DMS 273 (cell line): ENCODE results near the gene ZNF222.

Source experiments
- DNase-seq: peaks from one replicate; lab custom pipeline; 2025; ENCODE audit not compliant: unreplicated experiment; lab: John Stamatoyannopoulos, UW

The ZNF222 gene

DNA sequence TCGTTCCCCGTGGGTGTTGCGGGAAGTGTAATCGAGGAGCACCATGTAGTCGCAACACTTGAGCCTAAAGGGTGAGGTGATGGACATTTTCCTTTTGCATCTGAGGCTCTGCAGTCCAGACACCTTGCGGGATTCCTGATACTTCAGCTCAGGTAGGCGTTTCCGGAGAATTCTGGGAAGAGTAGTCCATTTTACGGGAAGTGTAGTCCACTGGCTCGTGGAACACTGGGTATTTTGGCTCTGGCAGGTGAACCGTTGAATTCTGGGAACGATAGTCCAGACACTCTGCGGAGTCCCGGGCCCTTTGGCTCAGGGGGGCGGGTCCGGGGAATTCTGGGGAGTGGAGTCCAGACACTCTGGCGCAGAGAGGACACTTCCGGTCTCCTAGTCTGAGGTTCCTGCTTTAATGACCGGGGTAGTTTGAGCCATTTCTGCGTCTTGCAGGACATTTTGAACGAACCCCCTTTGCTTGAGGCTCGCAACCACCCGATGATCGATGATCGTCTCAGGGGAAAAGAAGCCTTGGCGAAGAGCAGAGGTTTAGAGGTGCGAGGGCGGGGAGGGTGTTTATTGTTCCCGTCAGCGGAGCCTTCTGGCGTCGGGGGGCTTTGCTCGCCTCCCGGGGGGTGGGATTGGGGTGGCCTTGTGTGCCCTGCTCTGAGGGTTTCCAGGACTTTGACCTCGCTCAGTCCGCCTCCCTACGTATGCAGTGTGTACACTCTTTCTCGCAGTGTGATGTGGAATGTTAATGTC lies 26.6 kb downstream of the ZNF222 start, which contains the start of gene ZNF223:
Gene ZNF223, plus strand, starts transcription at position 387 of the 753 bp plus-strand sequence. CDS start 3,141 bp downstream, outside the sequence.
- peak; percentile 96 for DNase-seq

DNA sequence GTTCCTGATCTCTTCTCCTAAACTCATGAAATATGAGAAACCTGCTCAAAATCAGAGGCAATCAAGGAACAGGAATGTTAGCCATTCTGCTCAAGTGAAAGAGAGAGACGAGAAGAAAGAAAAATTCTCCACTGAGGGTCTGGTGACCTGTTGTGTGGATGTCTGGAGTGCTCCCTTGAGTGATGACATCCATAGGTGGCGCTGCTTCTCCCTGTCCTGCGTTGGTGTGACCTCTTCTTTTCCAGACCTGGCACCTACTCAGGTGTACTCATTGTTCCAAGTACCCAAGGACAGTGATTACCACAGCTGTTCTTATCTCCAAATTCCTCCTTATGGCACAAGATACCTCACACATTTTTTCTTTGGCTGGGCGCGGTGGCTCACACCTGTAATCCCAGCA lies 30.7 kb downstream of the ZNF222 start:
- DNase-seq: no peak

DNA sequence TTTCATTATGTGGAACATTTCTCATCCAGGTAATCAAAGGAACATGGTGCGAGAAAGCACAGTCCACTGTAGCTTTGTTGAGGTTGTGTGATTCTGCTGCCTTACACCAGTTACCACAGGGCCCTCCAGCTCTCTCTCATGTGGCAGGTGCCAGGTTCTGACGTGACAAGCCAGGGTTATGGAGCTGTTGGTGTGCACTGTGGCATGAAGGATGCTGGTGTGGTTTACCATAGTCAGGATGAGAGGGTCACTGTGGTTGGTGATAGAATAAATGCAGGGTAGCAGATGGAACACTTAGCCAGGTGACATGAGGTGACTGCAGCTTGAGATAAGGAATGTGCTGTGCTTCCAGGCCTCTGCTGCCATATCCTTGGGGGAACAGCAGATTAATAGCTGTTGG lies 34.0 kb downstream of the ZNF222 start:
- DNase-seq: no peak

DNA sequence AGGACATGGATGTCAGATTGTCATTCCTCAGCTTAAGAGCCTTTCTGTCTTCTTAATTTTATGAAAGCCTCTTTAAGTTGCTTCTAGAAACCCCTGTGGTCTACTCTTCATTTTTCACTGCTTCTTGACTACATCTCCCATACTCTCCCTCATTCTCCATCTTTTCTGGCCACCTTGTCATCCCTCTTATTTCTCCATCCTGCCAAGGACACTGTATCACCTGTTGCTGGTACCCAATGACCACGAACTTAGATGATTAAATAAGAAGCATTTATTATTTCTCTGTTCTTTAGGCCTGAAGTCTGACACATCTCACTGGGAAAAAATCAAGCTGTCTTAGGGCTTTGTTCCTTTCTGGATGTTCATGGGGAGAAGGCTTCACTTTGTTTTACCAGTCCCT lies 35.9 kb downstream of the ZNF222 start:
- no peak for DNase-seq

DNA sequence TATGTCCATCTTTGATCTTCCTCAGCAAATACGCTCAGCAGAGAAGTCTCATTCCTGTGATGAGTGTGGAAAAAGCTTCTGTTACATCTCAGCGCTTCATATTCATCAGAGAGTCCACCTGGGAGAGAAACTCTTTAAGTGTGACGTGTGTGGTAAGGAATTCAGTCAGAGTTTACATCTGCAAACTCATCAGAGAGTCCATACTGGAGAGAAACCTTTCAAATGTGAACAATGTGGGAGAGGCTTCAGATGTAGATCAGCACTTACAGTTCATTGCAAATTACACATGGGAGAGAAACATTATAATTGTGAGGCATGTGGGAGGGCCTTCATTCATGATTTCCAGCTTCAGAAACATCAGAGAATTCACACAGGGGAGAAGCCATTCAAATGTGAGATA lies 41.1 kb downstream of the ZNF222 start:
- DNase-seq: no peak

DNA sequence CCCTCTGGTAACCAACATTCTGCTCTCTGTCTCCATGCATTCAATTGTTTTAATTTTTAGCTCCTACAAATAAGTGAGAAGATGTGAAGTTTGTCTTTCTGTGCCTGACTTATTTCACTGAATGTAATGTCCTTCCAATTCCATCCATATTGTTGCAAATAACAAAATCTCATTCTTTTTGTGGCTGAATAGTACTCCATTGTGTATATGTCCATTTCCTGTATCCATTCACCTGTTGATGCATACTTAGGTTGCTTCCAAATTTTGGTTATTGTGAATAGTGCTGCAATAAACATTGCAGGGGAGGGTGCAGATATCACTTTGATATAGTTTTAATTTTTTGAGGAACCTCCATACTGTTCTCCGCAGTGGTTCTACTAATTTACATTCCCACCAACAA lies 44.2 kb downstream of the ZNF222 start:
- DNase-seq: no peak

DNA sequence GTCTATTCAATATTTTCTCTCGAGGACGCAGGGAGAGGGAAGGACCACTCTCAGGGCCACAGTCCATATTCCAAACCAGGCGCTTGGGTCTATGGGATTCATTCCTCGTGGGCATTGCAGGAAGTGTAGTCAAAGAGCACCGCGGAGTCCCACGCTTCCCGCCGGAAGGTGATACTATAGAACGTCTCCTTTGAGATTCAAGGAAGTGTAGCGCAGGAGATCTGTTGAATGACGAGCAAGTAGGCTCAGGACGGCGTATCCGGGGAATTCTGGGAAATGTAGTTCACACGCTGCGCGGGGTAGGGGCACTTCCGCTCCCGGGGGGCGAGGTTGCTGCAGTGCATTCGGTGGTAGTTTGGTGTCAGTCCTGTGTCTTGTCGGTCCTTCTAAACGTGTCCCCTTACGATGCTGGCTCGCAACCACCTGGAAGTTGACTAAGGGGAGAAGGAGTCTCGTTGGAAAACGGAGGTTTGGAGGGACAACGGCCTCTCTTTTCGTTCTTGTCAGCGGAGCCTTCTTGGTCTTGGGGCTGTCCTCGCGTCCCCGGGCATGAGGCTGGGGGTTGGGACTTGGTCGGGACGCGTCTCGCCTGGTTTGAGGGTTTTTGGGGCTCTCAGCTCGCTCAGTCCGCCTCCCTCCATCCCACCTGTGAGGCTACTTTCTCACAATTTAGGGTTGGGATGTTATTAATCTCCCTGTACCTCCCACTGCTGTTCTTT lies 46.8 kb downstream of the ZNF222 start, which contains the start of gene ZNF284:
Gene ZNF284, plus strand, starts transcription at position 336 of the 719 bp plus-strand sequence. CDS start 4,231 bp downstream, outside the sequence.
- peak; percentile 93 for DNase-seq

DNA sequence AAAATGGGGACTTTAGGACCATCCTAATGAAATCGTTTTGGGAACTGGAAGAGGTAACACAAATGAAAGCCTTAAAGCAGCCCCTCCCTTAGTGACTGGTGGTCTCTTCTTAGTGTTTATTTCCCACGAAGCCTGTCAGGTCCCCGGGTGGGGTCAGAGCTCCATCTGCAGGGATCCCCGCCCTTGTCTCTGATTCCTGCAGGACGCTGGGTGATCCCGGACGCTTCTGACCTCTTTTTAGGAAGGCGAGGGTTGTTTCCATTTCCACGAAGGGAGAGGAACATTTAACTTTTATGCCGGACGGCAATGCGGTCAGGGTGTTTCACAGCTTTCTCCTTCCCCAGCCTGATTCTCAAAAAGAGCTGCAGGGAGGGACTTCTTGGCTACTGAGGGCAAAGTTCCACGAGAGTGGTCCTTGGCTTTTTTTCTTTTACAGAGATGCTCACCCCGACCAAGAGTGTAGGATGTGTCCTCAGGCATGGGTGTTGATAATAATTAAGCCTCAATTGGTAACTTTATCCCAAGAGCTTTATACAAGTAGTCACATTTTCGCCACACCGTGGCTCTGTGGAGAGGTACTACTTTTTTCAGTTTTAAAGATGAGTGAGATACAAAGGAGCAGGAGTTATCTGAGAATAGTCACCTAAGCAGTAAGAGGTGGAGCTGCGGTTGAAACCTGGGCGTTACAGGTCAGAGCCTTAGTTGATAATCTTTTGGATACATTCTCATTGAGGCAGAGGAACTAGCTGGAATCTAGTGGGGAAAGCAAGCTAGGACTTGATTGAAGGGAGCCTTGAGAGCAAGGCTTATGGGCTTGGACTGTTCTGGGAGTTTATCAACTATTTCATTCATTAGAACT lies 47.6 kb downstream of the ZNF222 start:
- DNase-seq: no peak

DNA sequence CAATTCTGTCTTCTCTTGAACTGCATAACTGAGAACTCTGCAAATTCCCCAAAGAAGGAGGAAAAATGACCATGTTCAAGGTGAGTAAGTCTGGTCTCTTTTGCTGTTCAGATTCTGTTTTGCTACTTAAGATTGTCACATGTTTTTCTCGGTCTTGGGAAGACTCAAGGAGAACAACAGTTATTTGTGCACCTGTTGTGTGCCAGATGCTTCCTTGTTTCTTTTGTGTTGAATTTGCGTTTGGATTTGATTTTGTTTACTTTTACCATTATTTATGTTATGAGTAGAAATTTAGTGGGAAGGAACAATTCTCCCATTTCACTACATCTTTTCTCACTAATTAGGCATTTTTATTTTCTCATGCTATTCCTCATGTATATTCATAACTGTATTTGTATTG lies 51.1 kb downstream of the ZNF222 start:
- no peak for DNase-seq
